GM08714 (cell line): ENCODE results near the gene TMEFF2.

ENCODE experiments used
- H3K4me3 ChIP-seq: fragments of 200-500 bp; sonication (Bioruptor generic); 2 replicates; pipeline ENCODE4 v1.5.1; 2014; ENCODE audit warnings: mild to moderate bottlenecking, low read length, inconsistent platforms
- ZNF274 ChIP-seq: IDR thresholded peaks from 2 replicates; pipeline ENCODE4 v1.6.1; 2012; ENCODE audit warnings: mild to moderate bottlenecking, low read depth, low read length

The TMEFF2 gene

GRCh38 chr2:191980483-191980882 lies 214.2 kb downstream of the TMEFF2 start:
- H3K4me3 ChIP-seq: no peak overlapping the region
- TF ChIP-seq ZNF274: no peak

GRCh38 chr2:191979221-191979730 lies 215.5 kb downstream of the TMEFF2 start:
- H3K4me3 ChIP-seq: no peak overlapping the region
- no peak for TF ChIP-seq ZNF274

DNA sequence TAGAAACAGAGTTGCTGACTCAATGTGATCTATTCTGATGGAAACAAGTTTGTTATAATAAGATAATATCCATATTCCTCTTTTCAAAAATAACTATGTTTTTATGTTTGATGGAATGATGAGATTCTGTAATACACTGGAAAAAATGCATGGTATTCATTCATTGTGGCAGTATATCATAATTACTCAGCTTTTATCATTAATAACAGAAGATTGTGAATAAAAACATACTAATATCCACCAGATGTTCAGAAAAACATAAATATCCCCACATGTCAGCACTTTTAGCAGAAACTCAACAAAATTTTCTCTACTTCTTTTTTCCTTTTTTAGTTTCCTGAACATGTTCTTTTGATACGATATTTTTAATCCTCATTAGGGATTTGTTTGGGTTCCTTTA lies 217.0 kb downstream of the TMEFF2 start:
- TF ChIP-seq ZNF274: no peak
- no peak overlapping the region for H3K4me3 ChIP-seq

- TF ChIP-seq ZNF274: no peak
- no peak overlapping the region for H3K4me3 ChIP-seq
Observed at GRCh38 chr2:191976436-191976835, 218.3 kb downstream of the TMEFF2 start.

- no peak overlapping the region for H3K4me3 ChIP-seq
- no peak for TF ChIP-seq ZNF274
Observed at GRCh38 chr2:191974676-191975075, 220.1 kb downstream of the TMEFF2 start.

GRCh38 chr2:191970867-191971266 lies 223.9 kb downstream of the TMEFF2 start:
- no peak overlapping the region for H3K4me3 ChIP-seq
- no peak for TF ChIP-seq ZNF274

- no peak overlapping the region for H3K4me3 ChIP-seq
- TF ChIP-seq ZNF274: no peak
Observed at GRCh38 chr2:191968120-191968519, 226.6 kb downstream of the TMEFF2 start.

GRCh38 chr2:191965733-191966132 lies 229.0 kb downstream of the TMEFF2 start:
- no peak for TF ChIP-seq ZNF274
- no peak overlapping the region for H3K4me3 ChIP-seq

- TF ChIP-seq ZNF274: no peak
- H3K4me3 ChIP-seq: no peak overlapping the region
Observed at GRCh38 chr2:191961556-191961955, 233.2 kb downstream of the TMEFF2 start.

GRCh38 chr2:191959209-191959608 lies 235.5 kb downstream of the TMEFF2 start:
- H3K4me3 ChIP-seq: no peak overlapping the region
- no peak for TF ChIP-seq ZNF274

DNA sequence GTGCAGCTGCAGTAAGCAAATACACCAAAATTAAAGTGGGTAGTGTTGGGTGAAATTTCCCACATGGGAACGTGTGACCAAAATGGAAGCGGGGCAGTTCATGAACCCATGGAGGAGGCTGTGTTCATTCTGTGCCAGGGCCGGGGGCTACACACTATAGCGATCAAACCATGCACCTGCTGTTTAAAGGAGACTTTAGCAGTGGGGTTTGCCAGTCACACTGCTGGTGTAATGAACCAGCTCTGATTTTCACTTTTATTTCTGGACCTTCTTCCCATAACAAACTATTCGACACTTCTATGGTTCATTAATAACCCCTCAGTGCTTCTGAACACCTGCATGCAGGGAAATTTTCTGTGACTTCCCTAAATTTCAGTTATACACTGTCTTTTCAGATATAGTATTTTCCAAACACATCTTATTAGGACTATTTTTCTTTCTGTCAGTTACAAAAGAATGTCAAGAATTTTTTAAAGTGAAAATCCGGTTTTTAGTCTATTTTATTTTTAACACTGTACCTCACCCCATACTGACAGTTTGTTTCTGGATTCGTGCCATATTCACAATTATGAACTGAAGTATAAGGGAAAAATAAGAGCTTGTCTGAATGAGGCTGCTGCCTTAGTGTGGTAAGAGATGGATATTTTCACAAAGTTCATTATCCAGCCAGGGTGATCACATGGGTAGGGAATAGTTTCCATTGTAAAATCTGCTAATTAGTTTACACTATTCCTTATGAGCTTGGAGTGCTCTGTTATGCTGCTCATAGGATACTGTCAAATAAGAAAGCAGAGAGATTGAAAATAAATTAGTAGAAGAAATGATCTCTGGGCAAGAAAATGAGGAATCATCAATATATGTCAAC lies 236.5 kb downstream of the TMEFF2 start:
- TF ChIP-seq ZNF274: no peak
- no peak overlapping the region for H3K4me3 ChIP-seq

DNA sequence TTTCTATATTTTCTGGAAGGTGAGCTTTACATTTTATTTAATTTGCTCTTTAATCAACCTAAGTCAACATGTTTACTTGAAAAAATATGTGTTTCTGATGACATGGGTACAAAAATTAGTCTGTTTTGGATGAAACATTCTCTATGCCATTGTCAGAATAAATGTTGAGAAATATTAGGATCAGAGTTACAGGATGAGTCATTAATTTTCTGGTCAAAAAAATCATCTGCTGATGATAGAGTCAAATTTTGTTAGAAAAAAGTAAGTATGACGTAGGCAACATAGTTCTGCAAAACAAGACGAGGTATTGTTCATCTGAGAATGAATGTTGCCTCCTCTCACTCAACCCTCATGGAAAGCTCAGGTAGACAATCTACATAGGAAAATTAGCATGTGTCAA lies 240.3 kb downstream of the TMEFF2 start:
- no peak for TF ChIP-seq ZNF274

DNA sequence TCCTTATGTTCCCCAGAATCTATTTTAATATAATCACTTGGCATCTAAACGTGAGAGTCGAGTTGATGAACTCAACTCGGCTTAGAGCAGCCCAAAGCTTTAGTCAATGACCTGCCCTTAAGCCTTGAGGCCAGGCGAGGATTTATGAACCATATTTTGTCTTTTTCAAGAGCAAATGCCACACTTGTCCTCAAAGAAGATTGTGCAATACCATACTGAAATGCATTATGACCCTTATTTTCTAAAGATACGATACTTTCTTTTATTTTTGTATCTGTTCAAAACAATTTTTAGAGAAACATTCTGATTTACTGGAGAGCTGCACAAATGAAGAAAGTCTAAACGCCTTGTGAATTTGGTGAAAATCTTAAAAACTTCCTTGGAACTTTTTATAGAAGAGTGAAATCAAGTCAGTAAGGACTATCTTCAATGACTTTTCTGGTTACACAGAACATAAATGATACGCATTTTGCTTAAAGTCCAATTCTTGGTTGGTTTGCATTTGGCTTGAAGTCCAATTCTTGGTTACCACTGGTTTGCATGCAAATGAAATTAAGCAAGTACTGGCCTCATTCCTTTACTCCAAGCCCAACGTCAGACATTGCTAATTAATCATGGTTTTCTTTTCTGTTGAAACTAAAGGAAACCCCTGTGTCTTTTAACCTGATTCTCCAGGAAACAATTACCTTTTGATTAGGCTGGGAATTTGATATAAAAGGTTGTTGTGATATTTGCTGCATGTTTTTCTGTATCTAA lies 242.0 kb downstream of the TMEFF2 start:
- no peak for TF ChIP-seq ZNF274

More for the DNA sequence above, 240.3 kb downstream of the TMEFF2 start:
- no peak overlapping the region for H3K4me3 ChIP-seq

DNA sequence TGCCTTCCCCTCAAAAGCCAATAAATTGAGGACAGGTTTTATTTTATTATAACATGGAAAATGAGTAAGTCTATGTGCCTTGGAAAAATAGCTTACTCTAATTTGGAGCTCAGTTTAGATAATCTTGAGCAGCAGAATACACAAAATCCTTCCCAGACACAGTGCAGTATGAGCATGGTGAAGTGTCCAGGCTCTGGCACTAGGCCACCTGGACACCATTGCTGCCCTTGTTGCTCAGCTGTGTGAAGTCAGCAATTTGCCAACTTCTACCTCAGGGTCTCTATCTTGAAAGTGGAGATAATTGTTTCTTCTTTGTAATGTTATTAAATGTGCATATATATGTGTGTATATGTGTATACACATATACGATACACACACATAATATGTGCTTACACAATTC lies 242.9 kb downstream of the TMEFF2 start:
- no peak for TF ChIP-seq ZNF274
- no peak overlapping the region for H3K4me3 ChIP-seq

More for the DNA sequence above, 242.0 kb downstream of the TMEFF2 start:
- no peak overlapping the region for H3K4me3 ChIP-seq

GRCh38 chr2:191951376-191951775 lies 243.4 kb downstream of the TMEFF2 start:
- no peak overlapping the region for H3K4me3 ChIP-seq

More at GRCh38 chr2:191951376-191951775, 243.4 kb downstream of the TMEFF2 start:
- TF ChIP-seq ZNF274: no peak
